DMS53 treated with DMSO at 0.1 percent for 48 hours (cell line): Measurements from ENCODE around the gene TIMM44.
"Not testable (repeated sequence)": the region's sequence is repeated elsewhere in the genome, so short reads cannot be mapped to it uniquely, and the experiment has no call there.

Experiments
- DNase-seq: peaks from one replicate; lab custom pipeline; 2025; ENCODE audit not compliant: unreplicated experiment; lab: John Stamatoyannopoulos, UW

The TIMM44 gene

DNA sequence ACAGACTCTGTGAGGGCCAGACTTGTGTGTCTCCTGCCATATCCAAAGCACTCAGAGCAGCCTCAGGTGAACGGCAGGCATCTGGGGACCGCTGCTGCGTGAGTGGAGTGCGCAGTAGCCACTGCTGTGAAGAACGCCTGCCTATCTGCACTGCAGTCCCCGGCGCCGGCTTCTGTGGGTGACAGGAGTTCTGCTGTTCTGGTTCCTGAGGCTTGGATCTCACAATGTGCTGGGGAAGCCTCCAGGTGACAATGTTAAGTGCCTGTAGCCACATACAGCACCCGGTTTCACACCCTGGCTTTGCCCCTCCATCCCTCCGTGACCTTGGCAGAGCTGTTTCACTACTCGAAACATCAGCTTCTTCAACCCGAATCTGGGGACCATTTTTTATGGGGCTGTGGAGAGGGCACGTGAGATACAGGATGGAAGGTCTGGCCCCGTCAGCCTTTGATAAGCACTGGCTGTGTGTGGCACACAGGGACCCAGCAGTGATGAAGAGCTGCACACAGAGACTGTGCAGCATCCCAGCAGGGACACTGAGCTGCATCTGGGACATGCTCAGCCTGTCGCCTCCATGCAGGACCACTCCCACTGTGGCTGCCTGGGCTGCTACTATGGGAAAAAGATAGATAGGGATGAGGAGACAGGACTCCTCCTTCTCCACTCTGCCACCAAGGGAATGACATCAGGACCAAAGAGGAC is 33.7 kb upstream of the TIMM44 start:
- DNase-seq = no peak

GRCh38 chr19:7976461-7976860 is 33.0 kb upstream of the TIMM44 start:
- DNase-seq = no peak

- no peak for DNase-seq
These were observed 31.6 kb upstream of the TIMM44 start for GRCh38 chr19:7975037-7975436.

GRCh38 chr19:7973883-7974282 is 30.4 kb upstream of the TIMM44 start:
- no peak for DNase-seq

- no peak for DNase-seq
These were observed 28.4 kb upstream of the TIMM44 start for GRCh38 chr19:7971553-7972520.

- DNase-seq = no peak
These were observed 27.4 kb upstream of the TIMM44 start for GRCh38 chr19:7970716-7971448.

- no peak for DNase-seq
These were observed 26.1 kb upstream of the TIMM44 start for GRCh38 chr19:7969555-7969939.

DNA sequence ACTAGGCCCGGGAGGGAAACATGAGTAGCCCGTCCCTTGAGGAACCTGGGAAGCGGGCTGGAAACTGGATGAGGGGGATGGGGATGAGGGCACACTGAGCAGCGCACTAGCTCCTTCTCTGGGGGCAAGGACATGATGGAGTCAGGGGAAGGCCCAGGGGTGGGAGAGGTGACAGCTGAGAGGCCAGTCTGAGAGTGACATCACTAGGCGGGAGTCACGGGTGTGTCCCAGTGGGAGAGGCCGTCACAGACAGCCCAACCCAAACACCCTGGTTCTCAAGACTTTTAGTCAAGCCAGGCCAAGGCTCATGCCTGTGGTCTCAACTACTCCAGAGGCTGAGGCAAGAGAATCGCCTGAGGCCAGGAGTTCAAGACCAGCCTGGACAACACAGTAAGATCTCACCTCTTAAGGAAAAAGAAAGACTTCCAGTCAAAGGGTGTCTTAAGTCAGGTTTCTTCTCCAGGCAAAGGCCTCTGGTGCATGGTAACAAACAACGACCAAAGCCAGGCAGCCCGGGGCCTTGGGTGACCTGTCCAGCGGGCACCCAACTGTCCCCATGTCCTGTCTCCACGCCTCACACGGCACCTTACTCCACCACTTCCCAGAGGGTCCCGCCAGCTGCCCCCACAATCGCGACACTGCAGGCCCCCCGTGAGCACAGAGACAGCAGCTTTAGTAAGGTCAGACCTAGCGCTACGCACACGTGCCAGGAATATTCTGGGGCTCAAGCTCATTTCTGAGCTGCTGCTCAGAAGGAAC is 25.5 kb upstream of the TIMM44 start:
- no peak for DNase-seq

- DNase-seq = no peak
These were observed 24.7 kb upstream of the TIMM44 start for GRCh38 chr19:7968008-7968795.

DNA sequence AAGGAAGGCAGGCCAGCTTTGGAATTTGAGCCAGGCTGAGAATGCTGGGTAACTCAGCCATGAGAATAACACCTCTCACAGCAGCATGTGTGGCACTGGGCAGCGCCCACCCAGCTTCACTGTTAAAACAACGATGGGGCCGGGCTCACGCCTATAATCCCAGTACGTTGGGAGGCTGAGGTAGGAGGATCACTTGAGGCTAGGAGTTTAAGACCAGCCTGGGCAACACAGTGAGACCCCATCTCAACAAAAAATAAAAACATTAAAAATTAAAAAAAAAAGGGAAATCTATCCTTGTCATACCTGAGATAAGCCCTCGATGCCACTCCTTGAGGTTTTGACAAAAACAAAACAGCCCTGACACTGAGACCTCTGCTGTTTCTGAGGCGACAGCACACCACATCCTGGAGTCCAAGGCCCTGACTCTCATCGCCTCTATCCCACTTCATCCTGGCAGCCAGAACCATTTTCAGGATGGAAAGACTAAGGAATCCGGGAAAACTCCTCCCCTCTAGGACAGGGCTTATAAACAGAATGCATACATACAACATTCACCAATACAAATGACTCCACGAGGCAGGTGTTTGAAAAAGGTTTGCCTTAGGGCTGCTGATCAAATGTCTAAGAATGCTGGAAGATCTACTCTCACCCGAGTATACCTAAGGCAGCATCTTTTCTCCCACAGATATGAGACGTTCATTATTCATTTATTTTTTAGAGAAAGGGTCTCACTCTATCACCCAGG is 22.6 kb upstream of the TIMM44 start:
- no peak for DNase-seq

DNA sequence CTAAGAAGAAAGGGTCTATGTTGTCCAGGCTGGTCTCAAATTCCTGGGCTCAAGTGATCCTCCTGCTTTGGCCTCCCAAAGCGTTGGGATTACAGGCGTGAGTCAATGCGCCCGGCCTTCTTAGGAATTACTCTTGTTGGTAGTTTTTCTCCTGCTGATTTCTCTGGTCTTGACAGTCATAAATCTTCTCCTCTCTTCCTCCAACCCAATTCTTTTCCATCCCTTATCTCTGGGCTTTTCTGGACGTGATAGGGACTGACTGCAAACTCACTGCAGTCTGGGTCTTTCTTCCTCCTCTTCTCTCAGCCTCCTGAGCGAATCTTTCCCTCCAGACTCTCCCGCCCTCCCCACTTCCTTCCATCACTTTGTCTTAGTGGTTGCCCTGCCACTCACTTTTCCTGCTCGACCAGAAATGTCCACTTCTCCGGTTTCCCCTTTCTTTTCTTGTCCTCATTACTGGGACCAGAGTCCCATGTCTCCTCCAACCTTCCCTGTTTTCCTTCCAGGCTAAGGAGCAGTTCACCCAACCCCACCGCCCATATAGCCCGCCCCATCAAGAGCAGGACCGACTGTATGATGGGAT is 21.9 kb upstream of the TIMM44 start:
- DNase-seq = no peak

- no peak for DNase-seq
These were observed 20.1 kb upstream of the TIMM44 start for GRCh38 chr19:7963566-7963965.

DNA sequence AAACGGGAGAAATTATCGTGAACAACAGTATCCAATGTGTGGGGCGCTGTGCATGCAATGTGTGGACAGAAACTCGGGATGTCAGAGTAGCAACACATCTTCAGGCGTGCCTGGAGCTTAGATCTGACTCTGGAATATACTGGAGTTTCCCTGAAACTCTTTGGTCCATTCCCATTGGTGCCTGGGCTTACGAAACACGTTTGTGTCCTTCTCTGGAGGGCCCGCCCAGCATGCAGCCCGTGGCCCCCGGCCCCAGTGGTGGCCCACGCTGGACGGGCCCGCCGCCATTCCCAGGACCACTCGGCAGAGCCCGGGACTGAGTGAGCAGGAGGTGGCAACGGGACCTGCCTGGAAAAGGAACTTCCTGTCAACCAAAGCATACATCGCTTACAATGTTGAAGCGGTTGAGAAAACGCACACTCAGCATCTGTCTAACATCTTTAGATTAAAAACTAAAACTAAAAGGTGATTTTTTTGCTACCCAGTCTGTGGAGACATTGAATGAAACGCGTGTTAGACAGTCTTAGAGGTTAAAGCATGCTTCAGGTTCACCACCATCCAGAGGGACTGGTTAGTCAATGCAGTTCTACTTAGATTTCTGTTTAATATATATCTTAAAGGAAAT is 19.3 kb upstream of the TIMM44 start:
- no peak for DNase-seq

GRCh38 chr19:7961920-7962626 is 18.6 kb upstream of the TIMM44 start:
- DNase-seq = no peak

DNA sequence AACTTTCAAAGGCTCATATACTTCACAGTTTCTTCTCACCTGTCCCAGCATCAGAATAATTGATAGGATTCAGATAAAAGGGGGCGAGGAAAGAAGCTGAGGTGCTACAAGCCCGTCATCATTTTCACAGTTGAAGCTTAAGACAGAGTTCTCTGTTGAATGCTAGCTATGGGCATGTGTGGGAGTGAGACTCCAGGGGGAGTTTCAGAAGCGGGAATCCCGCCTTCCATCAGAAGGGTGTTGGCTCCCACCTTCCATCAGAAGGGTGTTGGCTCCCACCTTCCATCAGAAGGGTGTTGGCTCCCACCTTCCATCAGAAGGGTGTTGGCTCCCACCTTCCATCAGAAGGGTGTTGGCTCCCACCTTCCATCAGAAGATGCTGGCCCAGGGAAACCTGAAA is 17.6 kb upstream of the TIMM44 start:
- DNase-seq = not testable (repeated sequence)

DNA sequence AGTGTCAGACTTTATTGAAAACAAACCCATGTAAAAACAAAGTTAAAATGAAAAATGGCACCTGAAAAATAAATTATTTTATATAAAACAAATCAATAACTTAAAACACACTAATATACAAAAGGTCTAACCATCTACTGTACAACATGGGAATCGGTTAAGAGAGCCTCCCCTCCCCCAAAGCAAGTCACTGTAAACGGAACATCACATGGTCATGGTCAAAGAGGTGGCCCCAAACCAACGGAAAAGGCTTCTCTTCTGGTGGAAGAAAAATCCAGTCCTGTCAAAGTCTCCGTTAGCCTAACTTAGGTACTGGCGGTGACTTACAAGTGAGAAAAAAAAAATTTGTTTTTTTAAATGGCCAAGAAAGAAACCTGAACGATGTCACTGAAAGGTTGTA is 15.7 kb upstream of the TIMM44 start:
- DNase-seq = no peak

GRCh38 chr19:7955696-7956095 is 12.2 kb upstream of the TIMM44 start:
- DNase-seq = no peak

GRCh38 chr19:7953576-7953975 is 10.1 kb upstream of the TIMM44 start:
- no peak for DNase-seq
